CD4-positive, alpha-beta T cell (primary cell): ENCODE measurements around the gene KRTAP9-6. TPM values are rescaled to one million over a fixed set of nuclear protein-coding genes. Genes with fewer than 3 reads are reported as not detected.
"Not testable (repeated sequence)": the region's sequence is repeated elsewhere in the genome, so short reads cannot be mapped to it uniquely, and the experiment has no call there.

Experiments used
- ATAC-seq: fragments of 200-7000 bp; cut with Tn5 transposase; one replicate; pipeline ENCODE4 v1.10.0; 2022; ENCODE audit warnings: mild to moderate bottlenecking; ENCODE audit not compliant: poor library complexity
- CTCF ChIA-PET: fragments of 350-600 bp; sonication (Branson Sonifier 250); formaldehyde crosslinking; loops from one replicate; lab custom pipeline; 2021; ENCODE audit warnings: antibody characterized with exemption, inconsistent platforms; lab: Charles Lee
- POLR2A ChIA-PET: fragments of 350-600 bp; sonication (Branson Sonifier 250); formaldehyde crosslinking; loops from one replicate; lab custom pipeline; 2021; ENCODE audit warnings: antibody characterized with exemption, inconsistent platforms; lab: Charles Lee
- DNase-seq, 14 experiments: peaks; one replicate each; pipeline ENCODE4 v3.0.0-alpha.2; 2013 to 2020; ENCODE audit warnings: mixed read lengths in 2 of 14
- H3K27ac ChIP-seq, 2 donors: one replicate each; pipeline versions ENCODE4 v1.5.1 to v1.7.0; 2013; ENCODE audit warnings: low read length in 2 of 2, low read depth in 1 of 2, mild to moderate bottlenecking in 1 of 2
- H3K27me3 ChIP-seq, 2 experiments: 1 replicate in 1 of 2; 2 replicates in 1 of 2; pipeline versions ENCODE4 v1.6.1 to v1.7.0; 2013; ENCODE audit warnings: low read length in 2 of 2, control low read depth in 1 of 2, mild to moderate bottlenecking in 1 of 2, moderate library complexity in 1 of 2; ENCODE audit not compliant: insufficient read depth in 2 of 2, control insufficient read depth in 1 of 2
- H3K36me3 ChIP-seq: one replicate; pipeline ENCODE4 v1.6.1; 2013; ENCODE audit warnings: low read length, control low read depth; ENCODE audit not compliant: insufficient read depth
- H3K4me1 ChIP-seq: one replicate; pipeline ENCODE4 v1.6.1; 2013; ENCODE audit warnings: low read length, control low read depth; ENCODE audit not compliant: insufficient read depth
- H3K4me3 ChIP-seq: one replicate; pipeline ENCODE4 v1.5.1; 2013; ENCODE audit warnings: mild to moderate bottlenecking, low read length, moderate library complexity
- H3K9me3 ChIP-seq, 2 experiments: 1 replicate in 1 of 2; 2 replicates in 1 of 2; pipeline versions ENCODE4 v1.6.1 to v1.7.0; 2013; ENCODE audit warnings: low read length in 2 of 2, mild to moderate bottlenecking in 2 of 2, control low read depth in 1 of 2, moderate library complexity in 1 of 2; ENCODE audit not compliant: control insufficient read depth in 1 of 2, insufficient read depth in 1 of 2
- H3K27ac Mint-ChIP-seq: one replicate; pipeline ENCODE4 v1.8.0; 2020; ENCODE audit warnings: mixed read lengths
- H3K27me3 Mint-ChIP-seq: one replicate; pipeline ENCODE4 v1.8.0; 2021; ENCODE audit warnings: mixed read lengths
- H3K36me3 Mint-ChIP-seq: one replicate; pipeline ENCODE4 v1.8.0; 2021; ENCODE audit warnings: low read depth, mixed read lengths
- H3K4me1 Mint-ChIP-seq: one replicate; pipeline ENCODE4 v1.8.0; 2021; ENCODE audit warnings: low read depth, mixed read lengths
- H3K4me3 Mint-ChIP-seq: one replicate; pipeline ENCODE4 v1.8.0; 2020; ENCODE audit warnings: mild to moderate bottlenecking, mixed read lengths
- H3K9me3 Mint-ChIP-seq: one replicate; pipeline ENCODE4 v1.8.0; 2020; ENCODE audit warnings: mixed read lengths
- CTCF ChIP-seq: fragments of 200-600 bp; IDR thresholded peaks from one replicate; pipeline ENCODE4 v1.8.0; 2022; ENCODE audit warnings: antibody characterized with exemption, mild to moderate bottlenecking
- intact Hi-C, 2 experiments: fragments of 100-400 bp; cut with DNase I in 1 of 2; cut with micrococcal nuclease in 1 of 2; formaldehyde crosslinking; loops; one replicate each; pipeline versions ENCODE4 v1.15.1 to v1.9.0; 2023 to 2025; cut with DNase I, micrococcal nuclease
- total RNA-seq, 174 experiments: library from RNA in 2 of 174; stranded (reverse) in 2 of 174; gene quantifications; one replicate each; pipeline ENCODE4 v1.2.3 and lab custom pipeline; 2021 to 2026

KRTAP9-6 gene
- total RNA-seq, 2 experiments from 2014 or later, result not detected

GRCh38 chr17:41251261-41251660, 13.9 kb upstream of the KRTAP9-6 start:
- H3K36me3 ChIP-seq, result no peaks in the 10 kb centered on the region
- no peaks in the 10 kb centered on the region for H3K9me3 Mint-ChIP-seq
- H3K27ac Mint-ChIP-seq, result no peak overlapping the region
- H3K27me3 ChIP-seq, result no peaks in the 10 kb centered on the region
- no peak for ATAC-seq
- ChIA-PET POLR2A (no interaction called here), CTCF (no interaction called here)
- no peak for TF ChIP-seq CTCF
- H3K27me3 Mint-ChIP-seq, result peaks cover 9% of the 10 kb centered on the region
- no peak overlapping the region for H3K27ac ChIP-seq
- H3K4me3 ChIP-seq, result no peak overlapping the region
- H3K36me3 Mint-ChIP-seq, result no peaks in the 10 kb centered on the region
- no peaks in the 10 kb centered on the region for H3K4me1 Mint-ChIP-seq
- H3K4me1 ChIP-seq, result no peaks in the 10 kb centered on the region
- H3K9me3 ChIP-seq, result no peaks in the 10 kb centered on the region
- no peak overlapping the region for H3K4me3 Mint-ChIP-seq
- intact Hi-C loops, result loop anchor here in 1 of 2 experiments (5.0 kb wide), 1 partner anchor 41 kb away; no protein-coding TSS in a partner anchor
- DNase-seq, result no peak

GRCh38 chr17:41254861-41255260, 10.3 kb upstream of the KRTAP9-6 start:
- ChIA-PET CTCF (no interaction called here), POLR2A (no interaction called here)
- H3K4me3 Mint-ChIP-seq, result no peak overlapping the region
- ATAC-seq, result no peak
- no peaks in the 10 kb centered on the region for H3K36me3 Mint-ChIP-seq
- no peak for TF ChIP-seq CTCF
- no peak overlapping the region for H3K4me3 ChIP-seq
- H3K27me3 Mint-ChIP-seq, result peaks cover 20% of the 10 kb centered on the region
- H3K27ac ChIP-seq, result no peak overlapping the region
- no peak for DNase-seq
- no peaks in the 10 kb centered on the region for H3K9me3 ChIP-seq
- H3K27me3 ChIP-seq, result no peaks in the 10 kb centered on the region
- no peaks in the 10 kb centered on the region for H3K4me1 ChIP-seq
- H3K4me1 Mint-ChIP-seq, result peaks cover under 1% of the 10 kb centered on the region
- intact Hi-C loops, result loop anchor here in 1 of 2 experiments (5.0 kb wide), 1 partner anchor 37 kb away; no protein-coding TSS in a partner anchor
- no peaks in the 10 kb centered on the region for H3K9me3 Mint-ChIP-seq
- H3K36me3 ChIP-seq, result no peaks in the 10 kb centered on the region
- no peak overlapping the region for H3K27ac Mint-ChIP-seq

GRCh38 chr17:41255381-41256290, 9.5 kb upstream of the KRTAP9-6 start, which contains the start of gene KRTAP9-9:
KRTAP9-9 (plus strand) TSS chr17:41255384.
- H3K27ac Mint-ChIP-seq, H3K27me3 ChIP-seq, H3K4me1 Mint-ChIP-seq, H3K4me1 ChIP-seq, H3K36me3 Mint-ChIP-seq, intact Hi-C loops, H3K9me3 Mint-ChIP-seq, H3K27ac ChIP-seq, H3K9me3 ChIP-seq, DNase-seq, ATAC-seq, H3K4me3 Mint-ChIP-seq, H3K4me3 ChIP-seq, H3K36me3 ChIP-seq, POLR2A ChIA-PET: not testable (repeated sequence)
- peaks cover 24% of the 10 kb centered on the region for H3K27me3 Mint-ChIP-seq
- CTCF ChIA-PET, result interaction anchor here (0.9 kb wide), 1 partner anchor 31 kb away, joined by 3 read pairs; no protein-coding TSS in a partner anchor
